Gastroesophageal sphincter (tissue), 4 donors: ENCODE measurements around the gene PAGE2. TPM values are rescaled to one million over a fixed set of nuclear protein-coding genes. Genes with fewer than 3 reads are reported as not detected.
A peak's percentile ranks its signal among the peaks of the same experiment; 100 is the strongest.
"Not testable (repeated sequence)": the region's sequence is repeated elsewhere in the genome, so short reads cannot be mapped to it uniquely, and the experiment has no call there.

Source experiments
- ATAC-seq: fragments of 150-250 bp; one replicate; pipeline ENCODE4 v1.9.1; 2016; ENCODE audit warnings: mild to moderate bottlenecking, moderate library complexity
- H3K27ac ChIP-seq, 4 donors: fragments of 200-600 bp; sonication (generic) in 3 of 4; 1 replicate in 3 of 4; 2 replicates in 1 of 4; pipeline ENCODE4 v1.5.1; 2016 to 2019
- H3K27me3 ChIP-seq: fragments of 200-600 bp; sonication (generic); one replicate; pipeline ENCODE4 v1.5.1; 2019
- H3K36me3 ChIP-seq, 2 donors: fragments of 200-600 bp; sonication (generic); one replicate each; pipeline ENCODE4 v1.5.1; 2019; ENCODE audit warnings: control low read depth in 1 of 2
- H3K4me1 ChIP-seq, 3 donors: fragments of 200-600 bp; sonication (generic); 1 replicate in 2 of 3; 2 replicates in 1 of 3; pipeline ENCODE4 v1.5.1; 2016 to 2019; ENCODE audit warnings: control low read depth in 2 of 3
- H3K4me3 ChIP-seq, 2 donors: fragments of 200-600 bp; sonication (generic); one replicate each; pipeline ENCODE4 v1.5.1; 2019; ENCODE audit warnings: mild to moderate bottlenecking in 1 of 2, moderate library complexity in 1 of 2
- H3K9me3 ChIP-seq, 3 donors: fragments of 200-600 bp; sonication (generic); one replicate each; pipeline ENCODE4 v1.5.1; 2017 to 2019; ENCODE audit warnings: control low read depth in 2 of 3
- CTCF ChIP-seq, 4 experiments: fragments of 200-600 bp in 2 of 4; fragments of 450-650 bp in 2 of 4; sonication (generic) in 1 of 4; IDR thresholded peaks; one replicate each; pipeline ENCODE4 v1.5.1; 2017 to 2019; ENCODE audit warnings: antibody characterized with exemption in 4 of 4, mild to moderate bottlenecking in 2 of 4, moderate library complexity in 2 of 4
- EP300 ChIP-seq: sonication (generic); formaldehyde crosslinking; IDR thresholded peaks from one replicate; pipeline ENCODE4 v1.6.1; 2017; ENCODE audit warnings: antibody characterized with exemption, mild to moderate bottlenecking
- POLR2A ChIP-seq, 2 donors: fragments of 450-650 bp; IDR thresholded peaks; one replicate each; pipeline ENCODE4 v1.6.1; 2017; ENCODE audit warnings: antibody characterized with exemption in 2 of 2, mild to moderate bottlenecking in 2 of 2, moderate library complexity in 1 of 2
- POLR2AphosphoS5 ChIP-seq: sonication (generic); formaldehyde crosslinking; IDR thresholded peaks from one replicate; pipeline ENCODE4 v1.6.1; 2017; ENCODE audit warnings: antibody characterized with exemption
- WGBS, 2 donors: methylation state at CpG; one replicate each; pipeline ENCODE4 v1.1.5; 2018; ENCODE audit warnings: low coverage in 1 of 2; 5-methylcytosine and 5-hydroxymethylcytosine counted together
- total RNA-seq, 4 donors: library from RNA; depleted of rRNA; stranded (reverse); fragments of >200 nt; gene quantifications; one replicate each; pipeline ENCODE4 v1.1.0, GENCODE V29; 2016

The PAGE2 gene
- not detected for total RNA-seq

- Histone ChIP-seq H3K27ac (no peak within 1 kb of the TSS), H3K4me3 (no peak within 1 kb of the TSS), H3K4me1 (no peaks in the 10 kb centered on the region), H3K36me3 (no peaks in the 10 kb centered on the region), H3K27me3 (no peaks in the 10 kb centered on the region), H3K9me3 (no peaks in the 10 kb centered on the region)
- WGBS, 2 donors = 88 to 89% methylated on average over 14 to 16 of the region's 30 CpGs
- TF ChIP-seq CTCF (IDR thresholded peaks at IDR 0.05) = no peak
- no peak for TF ChIP-seq POLR2A (IDR thresholded peaks at IDR 0.05)
- TF ChIP-seq POLR2AphosphoS5 = no peak
- no peak for ATAC-seq
Observed at GRCh38 chrX:55088795-55089489, at the start of gene PAGE2. Gene PAGE2 (plus strand): TSS chrX:55089018. CDS start chrX:55090021, 1,003 bp downstream.

GRCh38 chrX:55039471-55039870, 49.3 kb upstream of the PAGE2 start:
- Histone ChIP-seq H3K27me3 (no peaks in the 10 kb centered on the region), H3K4me1 (no peaks in the 10 kb centered on the region), H3K4me3 (no peak overlapping the region), H3K36me3 (no peaks in the 10 kb centered on the region), H3K27ac (no peak overlapping the region), H3K9me3 (no peaks in the 10 kb centered on the region)
- ATAC-seq = no peak
- 50 to 76% methylated on average over 2 to 3 of the region's 3 CpGs for WGBS, 2 donors
- TF ChIP-seq POLR2A (IDR thresholded peaks at IDR 0.05) (no peak), EP300 (no peak), POLR2AphosphoS5 (no peak), CTCF (IDR thresholded peaks at IDR 0.05) (no peak)

GRCh38 chrX:55041514-55041913, 47.3 kb upstream of the PAGE2 start:
- ATAC-seq = no peak
- Histone ChIP-seq H3K36me3 (no peaks in the 10 kb centered on the region), H3K4me1 (no peaks in the 10 kb centered on the region), H3K27ac (no peak overlapping the region), H3K27me3 (no peaks in the 10 kb centered on the region), H3K9me3 (no peaks in the 10 kb centered on the region), H3K4me3 (no peak overlapping the region)
- no CpG with 5 or more reads among the region's 6 CpGs for WGBS, 2 donors
- TF ChIP-seq POLR2AphosphoS5 (no peak), POLR2A (IDR thresholded peaks at IDR 0.05) (no peak), EP300 (no peak), CTCF (IDR thresholded peaks at IDR 0.05) (no peak)

GRCh38 chrX:55050599-55050998, 38.2 kb upstream of the PAGE2 start:
- not testable (repeated sequence) for ATAC-seq, H3K27me3 ChIP-seq, H3K4me1 ChIP-seq, H3K27ac ChIP-seq, H3K9me3 ChIP-seq, H3K4me3 ChIP-seq, H3K36me3 ChIP-seq
- WGBS, 2 donors = 81% methylated on average over 2 of the region's 2 CpGs; no CpG with 5 or more reads in 1 of the 2 donors

- Histone ChIP-seq H3K4me3 (peak overlapping the region in 1 of 2 donors; percentile 6), H3K9me3 (no peaks in the 10 kb centered on the region), H3K36me3 (no peaks in the 10 kb centered on the region), H3K27me3 (no peaks in the 10 kb centered on the region), H3K27ac (no peak overlapping the region), H3K4me1 (no peaks in the 10 kb centered on the region)
- TF ChIP-seq CTCF (IDR thresholded peaks at IDR 0.05) (no peak), POLR2AphosphoS5 (no peak), POLR2A (IDR thresholded peaks at IDR 0.05) (no peak), EP300 (no peak)
- 24 to 33% methylated on average over 5 to 7 of the region's 7 CpGs for WGBS, 2 donors
- ATAC-seq = no peak
Observed at GRCh38 chrX:55056820-55057674, 31.8 kb upstream of the PAGE2 start.
